22Rv1 (cell line): Measurements from ENCODE around the gene C2CD3.

Source experiments
- CTCF ChIP-seq: fragments of 450-650 bp; IDR thresholded peaks from 2 replicates; pipeline ENCODE4 v1.5.1; 2017; ENCODE audit warnings: mild to moderate bottlenecking
- ZFX ChIP-seq: fragments of 450-650 bp; IDR thresholded peaks from 2 replicates; pipeline ENCODE4 v1.6.1; 2017; ENCODE audit warnings: antibody characterized with exemption, borderline replicate concordance

- no peak for TF ChIP-seq ZFX
- no peak for TF ChIP-seq CTCF
Measured at GRCh38 chr11:74196781-74197486, 26.1 kb upstream of the C2CD3 start.
